ENCODE results near the gene MYCT1. TPM values are rescaled to one million over a fixed set of nuclear protein-coding genes. Genes with fewer than 3 reads are reported as not detected.

The MYCT1 gene
- polyA plus RNA-seq, 3 donors = not detected

- Histone ChIP-seq H3K36me3 (replicated peaks in 1 of 2; ENCODE audit: control insufficient read depth in 1 of 2, insufficient read depth in 2 of 2, low read length in 2 of 2) (no peaks in the 10 kb centered on the region), H3K27me3 (ENCODE audit: control insufficient read depth in 2 of 2, insufficient read depth in 2 of 2, low read length in 2 of 2) (no peaks in the 10 kb centered on the region), H2AFZ (ENCODE audit: insufficient read depth, low read depth, low read length, poor library complexity, severe bottlenecking) (no peak overlapping the region), H3K4me3 (replicated peaks in 1 of 3; ENCODE audit: low read depth in 2 of 3, low read length in 3 of 3) (no peak overlapping the region), H3K4me2 (replicated peaks; ENCODE audit: extremely low read depth, low read length, poor library complexity, severe bottlenecking) (no peak overlapping the region), H3K79me2 (ENCODE audit: insufficient read depth, low read length) (no peaks in the 10 kb centered on the region), H3K9me3 (replicated peaks in 1 of 2; ENCODE audit: control insufficient read depth in 1 of 2, insufficient read depth in 1 of 2, low read length in 2 of 2) (no peaks in the 10 kb centered on the region), H3K4me1 (ENCODE audit: control insufficient read depth in 1 of 2, insufficient read depth in 2 of 2, low read length in 2 of 2) (no peaks in the 10 kb centered on the region), H4K20me1 (ENCODE audit: insufficient read depth, low read length) (no peaks in the 10 kb centered on the region), H3K27ac (ENCODE audit: low read depth in 1 of 2, low read length in 2 of 2) (no peak overlapping the region), H3K9ac (ENCODE audit: insufficient read depth, low read length, poor library complexity, severe bottlenecking) (no peak overlapping the region)
- no peaks in the 10 kb centered on the region for H3K36me3 Mint-ChIP-seq
- peaks cover 0 to 3% (median 0%) of the 10 kb centered on the region in 7 donors for H3K9me3 Mint-ChIP-seq
- H3K4me3 Mint-ChIP-seq = no peak overlapping the region
- 74% methylated on average over 3 of the region's 3 CpGs for WGBS (ENCODE audit: insufficient coverage)
- intact Hi-C loops (cut with micrococcal nuclease) = no loop called here
- no peak for TF ChIP-seq CTCF (IDR thresholded peaks at IDR 0.05)
- H3K27me3 Mint-ChIP-seq (ENCODE audit: low read depth in 3 of 3) = no peaks in the 10 kb centered on the region
- no peaks in the 10 kb centered on the region for H3K4me1 Mint-ChIP-seq
- H3K27ac Mint-ChIP-seq = no peak overlapping the region
- no peak for DNase-seq
Observed at GRCh38 chr6:152720974-152721373, 23.3 kb downstream of the MYCT1 start.

GRCh38 chr6:152721956-152722355 is 24.3 kb downstream of the MYCT1 start:
- Histone ChIP-seq H3K36me3 (replicated peaks in 1 of 2; ENCODE audit: control insufficient read depth in 1 of 2, insufficient read depth in 2 of 2, low read length in 2 of 2) (no peaks in the 10 kb centered on the region), H3K4me3 (replicated peaks in 1 of 3; ENCODE audit: low read depth in 2 of 3, low read length in 3 of 3) (no peak overlapping the region), H3K27me3 (ENCODE audit: control insufficient read depth in 2 of 2, insufficient read depth in 2 of 2, low read length in 2 of 2) (no peaks in the 10 kb centered on the region), H3K9ac (ENCODE audit: insufficient read depth, low read length, poor library complexity, severe bottlenecking) (no peak overlapping the region), H3K79me2 (ENCODE audit: insufficient read depth, low read length) (no peaks in the 10 kb centered on the region), H4K20me1 (ENCODE audit: insufficient read depth, low read length) (no peaks in the 10 kb centered on the region), H3K9me3 (replicated peaks in 1 of 2; ENCODE audit: control insufficient read depth in 1 of 2, insufficient read depth in 1 of 2, low read length in 2 of 2) (no peaks in the 10 kb centered on the region), H2AFZ (ENCODE audit: insufficient read depth, low read depth, low read length, poor library complexity, severe bottlenecking) (no peak overlapping the region), H3K27ac (ENCODE audit: low read depth in 1 of 2, low read length in 2 of 2) (no peak overlapping the region), H3K4me1 (ENCODE audit: control insufficient read depth in 1 of 2, insufficient read depth in 2 of 2, low read length in 2 of 2) (no peaks in the 10 kb centered on the region), H3K4me2 (replicated peaks; ENCODE audit: extremely low read depth, low read length, poor library complexity, severe bottlenecking) (no peak overlapping the region)
- no peak for TF ChIP-seq CTCF (IDR thresholded peaks at IDR 0.05)
- Mint-ChIP-seq H3K36me3 (no peaks in the 10 kb centered on the region), H3K27me3 (ENCODE audit: low read depth in 3 of 3) (peaks cover 0 to 3% (median 0%) of the 10 kb centered on the region in 3 donors), H3K4me1 (no peaks in the 10 kb centered on the region), H3K27ac (peak overlapping the region in 1 of 7 donors; percentile 39), H3K4me3 (no peak overlapping the region), H3K9me3 (peaks cover 0 to 3% (median 0%) of the 10 kb centered on the region in 7 donors)
- 100% methylated on average over 1 of the region's 4 CpGs for WGBS (ENCODE audit: insufficient coverage)
- intact Hi-C loops (cut with micrococcal nuclease) = no loop called here
- no peak for DNase-seq
